AG10803 (cell line): ENCODE data around the gene GRIN2A.

Experiments
- DNase-seq: peaks from one replicate; pipeline ENCODE4 v3.0.0; 2010; ENCODE audit warnings: low read depth
- H3K4me3 ChIP-seq: 2 replicates; pipeline ENCODE4 v1.5.1; 2011; ENCODE audit warnings: mild to moderate bottlenecking, low read length, control low read depth
- TF ChIP-seq, protein P1 (sequence below): conservative IDR thresholded peaks from 2 replicates; pipeline ENCODE4 v1.5.1; 2011; ENCODE audit warnings: mild to moderate bottlenecking, low read length, control low read depth, inconsistent platforms

The GRIN2A gene

DNA sequence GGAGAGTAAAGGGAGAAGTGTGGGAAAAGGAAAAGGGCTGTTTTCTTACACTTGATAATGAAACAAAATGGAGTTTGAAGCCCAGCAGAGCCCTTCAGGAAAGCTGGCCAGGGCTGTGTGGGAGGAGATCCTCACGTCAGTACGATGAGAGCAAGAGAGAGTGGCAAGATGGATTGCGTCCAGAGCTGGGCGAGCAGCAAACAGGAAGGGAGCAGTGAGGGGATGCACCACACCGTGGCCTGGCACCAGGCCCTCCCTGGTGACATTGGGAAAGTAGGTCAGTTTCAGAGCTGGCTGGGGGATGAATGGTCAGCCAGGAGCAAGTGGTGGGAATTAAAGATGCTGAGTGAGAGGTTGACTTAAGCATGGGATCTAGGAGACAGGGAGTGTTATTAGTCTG lies 273.6 kb downstream of the GRIN2A start:
- TF ChIP-seq, protein P1, sequence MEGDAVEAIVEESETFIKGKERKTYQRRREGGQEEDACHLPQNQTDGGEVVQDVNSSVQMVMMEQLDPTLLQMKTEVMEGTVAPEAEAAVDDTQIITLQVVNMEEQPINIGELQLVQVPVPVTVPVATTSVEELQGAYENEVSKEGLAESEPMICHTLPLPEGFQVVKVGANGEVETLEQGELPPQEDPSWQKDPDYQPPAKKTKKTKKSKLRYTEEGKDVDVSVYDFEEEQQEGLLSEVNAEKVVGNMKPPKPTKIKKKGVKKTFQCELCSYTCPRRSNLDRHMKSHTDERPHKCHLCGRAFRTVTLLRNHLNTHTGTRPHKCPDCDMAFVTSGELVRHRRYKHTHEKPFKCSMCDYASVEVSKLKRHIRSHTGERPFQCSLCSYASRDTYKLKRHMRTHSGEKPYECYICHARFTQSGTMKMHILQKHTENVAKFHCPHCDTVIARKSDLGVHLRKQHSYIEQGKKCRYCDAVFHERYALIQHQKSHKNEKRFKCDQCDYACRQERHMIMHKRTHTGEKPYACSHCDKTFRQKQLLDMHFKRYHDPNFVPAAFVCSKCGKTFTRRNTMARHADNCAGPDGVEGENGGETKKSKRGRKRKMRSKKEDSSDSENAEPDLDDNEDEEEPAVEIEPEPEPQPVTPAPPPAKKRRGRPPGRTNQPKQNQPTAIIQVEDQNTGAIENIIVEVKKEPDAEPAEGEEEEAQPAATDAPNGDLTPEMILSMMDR = no peak
- no peak for DNase-seq
- no peak overlapping the region for H3K4me3 ChIP-seq

DNA sequence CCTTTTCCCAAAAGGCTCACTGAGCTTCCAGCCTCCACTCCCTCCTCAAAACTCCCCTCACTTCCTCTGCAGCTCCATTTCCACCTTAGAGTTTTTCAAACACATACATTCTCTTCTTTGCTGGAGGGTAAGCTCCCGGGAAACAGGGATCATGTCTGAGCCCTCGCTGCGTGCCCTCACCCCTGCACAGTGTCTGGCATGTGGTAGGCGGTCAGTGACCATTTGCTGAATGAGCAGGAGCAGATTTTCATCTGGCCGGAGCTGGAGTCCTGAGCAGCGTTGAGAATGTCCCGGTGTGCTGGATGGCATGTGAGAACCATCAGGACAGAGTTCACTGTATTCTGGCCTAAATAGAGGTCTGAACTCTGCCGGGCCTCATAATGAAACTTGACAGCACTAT lies 274.5 kb downstream of the GRIN2A start:
- TF ChIP-seq, protein P1 = no peak
- DNase-seq = no peak
- no peak overlapping the region for H3K4me3 ChIP-seq

DNA sequence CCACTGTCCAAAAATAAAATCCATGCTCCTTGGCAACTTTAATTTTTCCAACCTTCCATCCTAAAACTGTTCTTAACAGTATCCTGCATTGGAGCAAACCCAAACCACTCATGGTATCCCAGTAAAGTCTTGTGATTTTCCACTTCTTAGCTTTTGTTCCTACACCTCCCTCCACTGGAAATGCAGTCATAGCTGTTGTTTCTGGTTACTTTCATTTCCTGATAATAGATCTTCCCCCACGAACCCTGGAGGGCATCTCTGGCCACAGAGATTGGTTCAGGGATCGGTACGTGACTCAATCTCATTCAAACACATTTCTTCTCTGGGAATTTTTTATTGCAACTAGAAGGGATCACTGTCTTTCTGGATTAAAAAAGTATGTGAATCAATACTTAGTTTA lies 276.0 kb downstream of the GRIN2A start:
- DNase-seq = no peak
- TF ChIP-seq, protein P1 = no peak
- no peak overlapping the region for H3K4me3 ChIP-seq

DNA sequence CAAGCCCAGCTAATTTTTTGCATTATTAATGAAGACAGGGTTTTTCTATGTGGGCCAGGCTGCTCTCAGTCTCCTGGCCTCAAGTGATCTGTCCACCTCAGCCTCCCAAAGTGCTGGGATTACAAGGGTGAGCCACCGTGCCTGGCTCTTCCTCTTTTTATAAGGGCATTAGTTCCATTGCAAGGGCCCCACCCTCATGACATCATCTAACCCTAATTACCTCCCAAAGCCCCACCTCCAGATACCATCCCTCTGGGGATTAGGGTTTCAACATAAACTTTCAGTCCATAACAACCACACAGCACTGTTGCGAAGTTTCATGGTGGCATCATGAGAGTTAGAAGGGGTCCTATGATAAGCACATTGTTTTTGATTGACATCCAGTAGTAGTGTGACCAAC lies 277.7 kb downstream of the GRIN2A start:
- TF ChIP-seq, protein P1 = no peak
- no peak overlapping the region for H3K4me3 ChIP-seq
- no peak for DNase-seq

DNA sequence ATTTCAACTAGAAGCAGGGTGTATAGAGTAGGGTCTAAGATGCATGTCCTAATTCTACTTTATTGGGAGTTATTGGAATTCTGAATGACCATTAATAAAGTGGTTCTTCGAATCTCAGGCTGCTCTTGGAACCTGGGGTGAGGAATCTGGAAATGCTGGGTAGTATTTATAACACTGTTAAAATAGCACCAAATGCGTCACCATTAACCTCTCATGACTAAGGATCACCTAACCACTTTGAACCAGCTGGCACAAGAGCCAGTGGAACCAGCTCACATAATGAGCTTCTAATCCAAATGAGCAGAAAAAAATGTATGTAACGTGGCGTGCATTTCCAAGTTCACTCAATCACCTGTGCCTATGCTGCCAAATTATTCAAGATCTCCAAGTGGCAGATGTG lies 281.7 kb downstream of the GRIN2A start:
- no peak overlapping the region for H3K4me3 ChIP-seq
- TF ChIP-seq, protein P1 = no peak
- DNase-seq = no peak

DNA sequence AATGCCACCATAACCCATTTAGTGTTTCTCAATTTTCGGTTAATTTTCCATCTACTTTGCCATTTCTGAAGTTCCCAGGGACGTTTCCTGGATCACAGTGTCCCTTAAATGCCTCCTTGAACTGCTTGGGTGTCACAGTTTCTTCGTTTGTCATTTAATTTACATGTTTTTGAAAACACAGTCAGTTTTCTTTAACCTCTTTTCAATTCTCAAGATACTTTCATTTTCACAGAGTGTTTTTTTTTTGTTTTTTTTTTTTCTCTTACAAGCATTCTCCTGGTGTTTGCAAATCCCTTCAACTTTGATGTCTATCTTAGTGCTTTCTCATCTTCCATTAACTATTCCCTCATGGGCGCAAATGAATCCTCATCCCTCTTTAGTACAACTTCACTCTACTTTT lies 283.7 kb downstream of the GRIN2A start:
- no peak overlapping the region for H3K4me3 ChIP-seq
- TF ChIP-seq, protein P1 = no peak
- no peak for DNase-seq

DNA sequence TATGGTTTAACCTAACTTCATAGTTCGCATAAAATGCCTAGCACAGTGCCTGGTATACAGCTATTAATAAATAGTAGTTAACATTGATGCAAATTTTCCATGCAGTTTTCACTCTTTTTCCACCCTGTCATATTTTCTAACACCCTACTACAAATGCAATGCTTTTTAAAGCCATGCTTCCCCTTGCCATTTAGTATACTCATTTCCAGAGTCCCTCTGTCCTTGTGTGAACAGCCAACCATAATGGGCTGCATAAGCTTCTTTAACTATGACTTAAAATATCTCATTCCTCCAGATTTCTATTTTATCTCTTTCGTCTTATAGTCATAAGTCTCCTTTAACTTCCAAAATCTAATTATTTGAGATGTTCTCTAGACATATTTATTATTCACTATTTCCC lies 284.1 kb downstream of the GRIN2A start:
- TF ChIP-seq, protein P1 = no peak
- no peak overlapping the region for H3K4me3 ChIP-seq
- no peak for DNase-seq
